ENCODE data around the gene CAMKMT.

CAMKMT gene

GRCh38 chr2:44767691-44768090 lies 405.9 kb downstream of the CAMKMT start:
- H3K9me3 ChIP-seq (ENCODE audit: low read length): no peaks in the 10 kb centered on the region
- no peaks in the 10 kb centered on the region for H3F3A ChIP-seq (ENCODE audit: insufficient read depth, low read length)
- H3K4me1 ChIP-seq (ENCODE audit: insufficient read depth, low read length, severe bottlenecking): no peaks in the 10 kb centered on the region
- no peaks in the 10 kb centered on the region for H4K20me1 ChIP-seq (ENCODE audit: insufficient read depth, low read length)
- H3K9ac ChIP-seq (ENCODE audit: low read length): no peak overlapping the region
- H3K36me3 ChIP-seq (ENCODE audit: insufficient read depth, low read length): no peaks in the 10 kb centered on the region
- H3K4me3 ChIP-seq (ENCODE audit: low read depth, low read length, poor library complexity, severe bottlenecking): no peak overlapping the region
- no peaks in the 10 kb centered on the region for H3K27me3 ChIP-seq (ENCODE audit: insufficient read depth, low read length)
- no peaks in the 10 kb centered on the region for H3K79me2 ChIP-seq (ENCODE audit: insufficient read depth, low read length)
- no peak for TF ChIP-seq EZH2 (IDR thresholded peaks at IDR 0.05; ENCODE audit: borderline replicate concordance, low read length)
- TF ChIP-seq CTCF (IDR thresholded peaks at IDR 0.05; ENCODE audit: low read length): no peak
- no peak overlapping the region for H2AFZ ChIP-seq (ENCODE audit: low read length)
- H3K4me2 ChIP-seq (ENCODE audit: low read length): no peak overlapping the region
- no peak overlapping the region for H3K27ac ChIP-seq (ENCODE audit: low read depth, low read length, poor library complexity, severe bottlenecking)
- no peaks in the 10 kb centered on the region for H3K9me2 ChIP-seq (ENCODE audit: low read depth, low read length)

GRCh38 chr2:44768438-44769236 lies 406.9 kb downstream of the CAMKMT start:
- Histone ChIP-seq H3F3A (ENCODE audit: insufficient read depth, low read length) (no peaks in the 10 kb centered on the region), H3K27me3 (ENCODE audit: insufficient read depth, low read length) (no peaks in the 10 kb centered on the region), H3K9ac (ENCODE audit: low read length) (no peak overlapping the region), H3K4me1 (ENCODE audit: insufficient read depth, low read length, severe bottlenecking) (no peaks in the 10 kb centered on the region), H4K20me1 (ENCODE audit: insufficient read depth, low read length) (no peaks in the 10 kb centered on the region), H3K4me3 (ENCODE audit: low read depth, low read length, poor library complexity, severe bottlenecking) (no peak overlapping the region), H3K27ac (ENCODE audit: low read depth, low read length, poor library complexity, severe bottlenecking) (no peak overlapping the region), H3K36me3 (ENCODE audit: insufficient read depth, low read length) (no peaks in the 10 kb centered on the region), H3K9me3 (ENCODE audit: low read length) (no peaks in the 10 kb centered on the region), H3K9me2 (ENCODE audit: low read depth, low read length) (no peaks in the 10 kb centered on the region), H3K4me2 (ENCODE audit: low read length) (no peak overlapping the region), H2AFZ (ENCODE audit: low read length) (no peak overlapping the region), H3K79me2 (ENCODE audit: insufficient read depth, low read length) (no peaks in the 10 kb centered on the region)
- TF ChIP-seq EZH2 (IDR thresholded peaks at IDR 0.05; ENCODE audit: borderline replicate concordance, low read length): no peak
- TF ChIP-seq CTCF (IDR thresholded peaks at IDR 0.05; ENCODE audit: low read length): no peak

- no peaks in the 10 kb centered on the region for H3K4me1 ChIP-seq (ENCODE audit: insufficient read depth, low read length, severe bottlenecking)
- no peak overlapping the region for H3K4me3 ChIP-seq (ENCODE audit: low read depth, low read length, poor library complexity, severe bottlenecking)
Measured at GRCh38 chr2:44769349-44770011, 407.7 kb downstream of the CAMKMT start.

More at GRCh38 chr2:44769349-44770011, 407.7 kb downstream of the CAMKMT start:
- H2AFZ ChIP-seq (ENCODE audit: low read length): no peak overlapping the region
- no peaks in the 10 kb centered on the region for H3F3A ChIP-seq (ENCODE audit: insufficient read depth, low read length)
- H3K9me2 ChIP-seq (ENCODE audit: low read depth, low read length): no peaks in the 10 kb centered on the region
- no peaks in the 10 kb centered on the region for H3K36me3 ChIP-seq (ENCODE audit: insufficient read depth, low read length)
- H3K4me2 ChIP-seq (ENCODE audit: low read length): no peak overlapping the region
- no peaks in the 10 kb centered on the region for H3K9me3 ChIP-seq (ENCODE audit: low read length)
- H4K20me1 ChIP-seq (ENCODE audit: insufficient read depth, low read length): no peaks in the 10 kb centered on the region
- no peak overlapping the region for H3K27ac ChIP-seq (ENCODE audit: low read depth, low read length, poor library complexity, severe bottlenecking)
- H3K27me3 ChIP-seq (ENCODE audit: insufficient read depth, low read length): no peaks in the 10 kb centered on the region
- H3K9ac ChIP-seq (ENCODE audit: low read length): no peak overlapping the region
- no peak for TF ChIP-seq EZH2 (IDR thresholded peaks at IDR 0.05; ENCODE audit: borderline replicate concordance, low read length)
- no peak for TF ChIP-seq CTCF (IDR thresholded peaks at IDR 0.05; ENCODE audit: low read length)
- no peaks in the 10 kb centered on the region for H3K79me2 ChIP-seq (ENCODE audit: insufficient read depth, low read length)
